Kidney (tissue), 14 donors: ENCODE results near the gene NFE2L2. TPM values are rescaled to one million over a fixed set of nuclear protein-coding genes. Genes with fewer than 3 reads are reported as not detected.

Experiments used
- DNase-seq, 5 donors: peaks; one replicate each; pipeline ENCODE4 v3.0.0-alpha.2; 2013 to 2020
- FAIRE-seq: peaks from 2 replicates; lab custom pipeline; 2012; peaks lifted over from hg19 to GRCh38; lab: Jason Lieb, UNC
- H3K27ac ChIP-seq, 2 donors: one replicate each; pipeline ENCODE4 v1.7.0; 2013; ENCODE audit warnings: low read depth in 2 of 2, low read length in 2 of 2, inconsistent platforms in 1 of 2
- H3K27me3 ChIP-seq: one replicate; pipeline ENCODE4 v1.7.1; 2013; ENCODE audit warnings: low read length, inconsistent platforms; ENCODE audit not compliant: control insufficient read depth, insufficient read depth
- H3K36me3 ChIP-seq, 3 donors: one replicate each; pipeline versions ENCODE4 v1.7.0 to v1.7.1; 2013; ENCODE audit warnings: low read length in 3 of 3, control low read depth in 1 of 3, inconsistent platforms in 1 of 3; ENCODE audit not compliant: insufficient read depth in 3 of 3, control insufficient read depth in 2 of 3
- H3K4me1 ChIP-seq, 3 donors: one replicate each; pipeline versions ENCODE4 v1.7.0 to v1.7.1; 2013; ENCODE audit warnings: low read length in 3 of 3, inconsistent platforms in 1 of 3, low read depth in 1 of 3; ENCODE audit not compliant: control insufficient read depth in 2 of 3, insufficient read depth in 2 of 3
- H3K4me3 ChIP-seq, 3 donors: one replicate each; pipeline versions ENCODE4 v1.7.0 to v1.8.1; 2013; ENCODE audit warnings: low read length in 3 of 3, control low read depth in 1 of 3, inconsistent platforms in 1 of 3
- H3K9ac ChIP-seq, 3 donors: one replicate each; pipeline versions ENCODE4 v1.7.0 to v1.7.1; 2013; ENCODE audit warnings: low read length in 3 of 3, control low read depth in 1 of 3, inconsistent platforms in 1 of 3
- H3K9me3 ChIP-seq, 3 donors: one replicate each; pipeline versions ENCODE4 v1.7.0 to v1.7.1; 2013; ENCODE audit warnings: low read length in 3 of 3, control low read depth in 1 of 3, inconsistent platforms in 1 of 3; ENCODE audit not compliant: control insufficient read depth in 2 of 3, insufficient read depth in 1 of 3
- intact Hi-C: fragments of 100-400 bp; cut with DNase I; formaldehyde crosslinking; loops from one replicate; pipeline ENCODE4 v1.11.1; 2022
- polyA plus RNA-seq: library from polyadenylated mRNA; stranded (reverse); fragments of 350-450 nt; fragmentation: Illumina TruSeq; extraction: RNeasy Lipid Tissue Mini Kit (QIAGEN cat#74804); gene quantifications from one replicate; pipeline ENCODE4 v1.2.3, GENCODE V29; 2014; ENCODE audit warnings: low read depth, low replicate concordance; ENCODE audit not compliant: insufficient read depth
- total RNA-seq: library from RNA; stranded (reverse); fragmentation: NEBNext Ultra II Directional; extraction: Animal tissue kit (Norgen Biotek cat#: 25700); gene quantifications from one replicate; pipeline ENCODE4 v1.2.1, GENCODE V29; 2021
- TF ChIP-seq, protein P1 (sequence below): IDR thresholded peaks from 3 replicates; pipeline ENCODE4 v1.5.1; 2012; ENCODE audit warnings: mild to moderate bottlenecking, moderate library complexity, borderline replicate concordance; ENCODE audit not compliant: insufficient read depth; ENCODE audit errors: extremely low read depth
- donor health status: control.
- donor health status: control.
- donor health status: control.
- donor health status: control.
- donor health status: control.
- donor health status: DM: yes; HTN: yes; CAD: no.
- donor health status: Normal renal cell carcinoma (clear cell type).

Gene NFE2L2
- total and polyA plus RNA-seq, 2 donors from 2014 or later = 105 to 149 TPM

- no peaks in the 10 kb centered on the region for H3K27me3 ChIP-seq
- H3K27ac ChIP-seq = peak overlapping the region; percentile 5 to 49
- TF ChIP-seq, protein P1, sequence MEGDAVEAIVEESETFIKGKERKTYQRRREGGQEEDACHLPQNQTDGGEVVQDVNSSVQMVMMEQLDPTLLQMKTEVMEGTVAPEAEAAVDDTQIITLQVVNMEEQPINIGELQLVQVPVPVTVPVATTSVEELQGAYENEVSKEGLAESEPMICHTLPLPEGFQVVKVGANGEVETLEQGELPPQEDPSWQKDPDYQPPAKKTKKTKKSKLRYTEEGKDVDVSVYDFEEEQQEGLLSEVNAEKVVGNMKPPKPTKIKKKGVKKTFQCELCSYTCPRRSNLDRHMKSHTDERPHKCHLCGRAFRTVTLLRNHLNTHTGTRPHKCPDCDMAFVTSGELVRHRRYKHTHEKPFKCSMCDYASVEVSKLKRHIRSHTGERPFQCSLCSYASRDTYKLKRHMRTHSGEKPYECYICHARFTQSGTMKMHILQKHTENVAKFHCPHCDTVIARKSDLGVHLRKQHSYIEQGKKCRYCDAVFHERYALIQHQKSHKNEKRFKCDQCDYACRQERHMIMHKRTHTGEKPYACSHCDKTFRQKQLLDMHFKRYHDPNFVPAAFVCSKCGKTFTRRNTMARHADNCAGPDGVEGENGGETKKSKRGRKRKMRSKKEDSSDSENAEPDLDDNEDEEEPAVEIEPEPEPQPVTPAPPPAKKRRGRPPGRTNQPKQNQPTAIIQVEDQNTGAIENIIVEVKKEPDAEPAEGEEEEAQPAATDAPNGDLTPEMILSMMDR = no peak
- no peak overlapping the region for H3K4me3 ChIP-seq
- H3K36me3 ChIP-seq = no peaks in the 10 kb centered on the region
- FAIRE-seq = no peak
- no peak for DNase-seq
- H3K9me3 ChIP-seq = no peaks in the 10 kb centered on the region
- intact Hi-C loops = no loop called here
- peak overlapping the region in 1 of 3 donors; percentile 9 for H3K9ac ChIP-seq
- peaks cover 0 to 23% (median 18%) of the 10 kb centered on the region in 3 donors for H3K4me1 ChIP-seq
Observed at GRCh38 chr2:177281400-177282180, 17.1 kb upstream of the NFE2L2 start.

DNA sequence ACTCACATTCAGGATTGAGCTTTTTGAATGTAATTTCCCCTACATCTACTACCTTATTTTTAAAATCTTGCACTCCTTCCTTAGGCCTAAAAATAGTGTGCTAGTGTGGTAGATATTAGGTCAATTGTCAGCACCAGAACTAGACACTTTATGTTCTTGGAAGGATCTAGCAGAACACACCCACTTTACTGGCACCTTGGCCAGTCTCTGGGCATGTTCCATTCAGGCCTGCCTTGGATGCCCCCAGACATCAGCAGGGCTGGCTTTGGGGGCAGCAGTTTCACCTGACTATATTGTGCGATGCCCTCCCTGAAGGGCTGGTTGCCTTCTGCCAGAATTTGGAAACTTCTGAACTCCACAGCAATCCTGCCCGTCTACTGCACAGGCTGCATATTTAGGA lies 15.3 kb upstream of the NFE2L2 start:
- peaks cover 0 to 20% (median 18%) of the 10 kb centered on the region in 3 donors for H3K4me1 ChIP-seq
- no peak for DNase-seq
- H3K27ac ChIP-seq = no peak overlapping the region
- H3K36me3 ChIP-seq = no peaks in the 10 kb centered on the region
- H3K27me3 ChIP-seq = no peaks in the 10 kb centered on the region
- FAIRE-seq = no peak
- H3K9me3 ChIP-seq = no peaks in the 10 kb centered on the region
- intact Hi-C loops = no loop called here
- no peak overlapping the region for H3K4me3 ChIP-seq
- H3K9ac ChIP-seq = no peak overlapping the region
- TF ChIP-seq, protein P1 = no peak

DNA sequence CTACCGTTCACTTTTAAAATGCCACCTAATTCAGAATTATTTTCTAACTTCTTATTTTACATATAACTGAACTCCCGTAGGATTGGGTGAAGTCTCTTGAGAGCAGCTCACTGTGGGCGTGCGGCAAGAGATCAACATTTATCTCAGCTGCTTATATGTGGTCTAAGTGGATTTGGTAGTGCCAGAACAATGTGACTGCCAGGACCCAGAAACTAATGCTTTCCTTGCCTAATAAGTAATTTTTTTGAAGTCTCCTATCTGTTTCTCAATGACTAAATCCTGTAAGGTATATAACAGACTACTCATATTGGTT lies 11.2 kb upstream of the NFE2L2 start:
- H3K27ac ChIP-seq = peak overlapping the region in 1 of 2 donors; percentile 60
- TF ChIP-seq, protein P1 = no peak
- DNase-seq (no peak), FAIRE-seq (no peak)
- no peak overlapping the region for H3K9ac ChIP-seq
- no peaks in the 10 kb centered on the region for H3K36me3 ChIP-seq
- intact Hi-C loops = no loop called here
- no peaks in the 10 kb centered on the region for H3K9me3 ChIP-seq
- no peak overlapping the region for H3K4me3 ChIP-seq
- H3K27me3 ChIP-seq = no peaks in the 10 kb centered on the region
- H3K4me1 ChIP-seq = peaks cover 0 to 4% (median 4%) of the 10 kb centered on the region in 3 donors
